GM21786 (cell line): Measurements from ENCODE around the gene ARFGEF3.
"Not testable (repeated sequence)": the region's sequence is repeated elsewhere in the genome, so short reads cannot be mapped to it uniquely, and the experiment has no call there.

Source experiments
- ATAC-seq: cut with Tn5 transposase; IDR thresholded peaks from one replicate; pipeline ENCODE4 v1.9.1; 2021; ENCODE audit not compliant: unreplicated experiment

ARFGEF3 gene

GRCh38 chr6:138211048-138211581, 49.4 kb downstream of the ARFGEF3 start:
- ATAC-seq, result no peak

GRCh38 chr6:138211601-138212000, 49.9 kb downstream of the ARFGEF3 start:
- ATAC-seq, result no peak

GRCh38 chr6:138212530-138212929, 50.8 kb downstream of the ARFGEF3 start:
- not testable (repeated sequence) for ATAC-seq

- no peak for ATAC-seq
These were observed 53.5 kb downstream of the ARFGEF3 start for GRCh38 chr6:138215093-138215782.

- ATAC-seq, result no peak
These were observed 56.7 kb downstream of the ARFGEF3 start, which contains the start of gene PBOV1 for GRCh38 chr6:138218449-138218848. TSS of gene PBOV1 (minus strand) at chr6:138218491. CDS start at chr6:138218395, 96 bp downstream.

- no peak for ATAC-seq
These were observed 57.7 kb downstream of the ARFGEF3 start for GRCh38 chr6:138219398-138219797.

- no peak for ATAC-seq
These were observed 58.2 kb downstream of the ARFGEF3 start for GRCh38 chr6:138219901-138220300.

GRCh38 chr6:138222901-138223546, 61.3 kb downstream of the ARFGEF3 start:
- no peak for ATAC-seq

- no peak for ATAC-seq
These were observed 64.2 kb downstream of the ARFGEF3 start for GRCh38 chr6:138225953-138226352.

- ATAC-seq, result no peak
These were observed 65.1 kb downstream of the ARFGEF3 start for GRCh38 chr6:138226700-138227315.

GRCh38 chr6:138227316-138227781, 65.6 kb downstream of the ARFGEF3 start:
- ATAC-seq, result no peak

- no peak for ATAC-seq
These were observed 67.3 kb downstream of the ARFGEF3 start for GRCh38 chr6:138229072-138229471.

- no peak for ATAC-seq
These were observed 68.0 kb downstream of the ARFGEF3 start for GRCh38 chr6:138229663-138230179.

GRCh38 chr6:138230221-138230620, 68.5 kb downstream of the ARFGEF3 start:
- no peak for ATAC-seq

- no peak for ATAC-seq
These were observed 69.1 kb downstream of the ARFGEF3 start for GRCh38 chr6:138230759-138231380.

GRCh38 chr6:138231381-138231886, 69.7 kb downstream of the ARFGEF3 start:
- no peak for ATAC-seq

- no peak for ATAC-seq
These were observed 72.6 kb downstream of the ARFGEF3 start for GRCh38 chr6:138234363-138234762.

- no peak for ATAC-seq
These were observed 73.5 kb downstream of the ARFGEF3 start for GRCh38 chr6:138235205-138235604.

- no peak for ATAC-seq
These were observed 74.0 kb downstream of the ARFGEF3 start for GRCh38 chr6:138235693-138236092.

- ATAC-seq, result no peak
These were observed 75.7 kb downstream of the ARFGEF3 start for GRCh38 chr6:138237463-138237862.

GRCh38 chr6:138238368-138238767, 76.6 kb downstream of the ARFGEF3 start:
- no peak for ATAC-seq
